Osteoblast (primary cell): ENCODE results near the gene DYRK2. TPM values are rescaled to one million over a fixed set of nuclear protein-coding genes. Genes with fewer than 3 reads are reported as not detected.
A peak's percentile ranks its signal among the peaks of the same experiment; 100 is the strongest.

Source experiments
- DNase-seq: peaks from one replicate; pipeline ENCODE4 v3.0.0; 2011; ENCODE audit warnings: low spot score, mixed read lengths; ENCODE audit not compliant: insufficient read length; ENCODE audit errors: missing footprints
- H2AFZ ChIP-seq: 2 replicates; pipeline ENCODE4 v1.6.0; 2011; ENCODE audit warnings: mild to moderate bottlenecking, low read length
- H3K27ac ChIP-seq: 2 replicates; pipeline ENCODE4 v1.5.1; 2011; ENCODE audit warnings: mild to moderate bottlenecking, low read depth, low read length, moderate library complexity
- H3K27me3 ChIP-seq: 2 replicates; pipeline ENCODE4 v1.6.0; 2012; ENCODE audit warnings: mild to moderate bottlenecking, control low read depth, inconsistent platforms, low read length, moderate library complexity; ENCODE audit not compliant: insufficient read depth
- H3K36me3 ChIP-seq: 2 replicates; pipeline ENCODE4 v1.5.1; 2011; ENCODE audit warnings: mild to moderate bottlenecking, low read length, control low read depth, moderate library complexity; ENCODE audit not compliant: insufficient read depth
- H3K4me1 ChIP-seq: 2 replicates; pipeline ENCODE4 v1.5.1; 2011; ENCODE audit warnings: mild to moderate bottlenecking, low read length, control low read depth, moderate library complexity; ENCODE audit not compliant: insufficient read depth
- H3K4me2 ChIP-seq: 2 replicates; pipeline ENCODE4 v1.6.0; 2011; ENCODE audit warnings: mild to moderate bottlenecking, low read length; ENCODE audit not compliant: insufficient read depth
- H3K4me3 ChIP-seq: fragments of 200-600 bp; sonication (generic); 3 replicates; pipeline ENCODE4 v1.5.1; 2012; ENCODE audit warnings: mild to moderate bottlenecking, low read length, inconsistent platforms; ENCODE audit not compliant: insufficient read depth
- H3K79me2 ChIP-seq: 2 replicates; pipeline ENCODE4 v1.6.0; 2012; ENCODE audit warnings: mild to moderate bottlenecking, low read length, control low read depth, inconsistent platforms; ENCODE audit not compliant: insufficient read depth
- H3K9me3 ChIP-seq: 2 replicates; pipeline ENCODE4 v1.5.1; 2011; ENCODE audit warnings: low read depth, low read length, control low read depth
- H4K20me1 ChIP-seq: 2 replicates; pipeline ENCODE4 v1.6.0; 2012; ENCODE audit warnings: mild to moderate bottlenecking, low read length, control low read depth; ENCODE audit not compliant: insufficient read depth
- CTCF ChIP-seq: IDR thresholded peaks from 2 replicates; pipeline ENCODE4 v1.5.1; 2011; ENCODE audit warnings: mild to moderate bottlenecking, low read depth, low read length, moderate library complexity; ENCODE audit errors: extremely low read depth
- total RNA-seq: library from RNA; depleted of rRNA; stranded (reverse); fragments of >200 nt; gene quantifications from 2 replicates; pipeline ENCODE4 v1.2.3, GENCODE V29; 2012

Gene DYRK2
- total RNA-seq, 1 donor, result 43.4 TPM

DNA sequence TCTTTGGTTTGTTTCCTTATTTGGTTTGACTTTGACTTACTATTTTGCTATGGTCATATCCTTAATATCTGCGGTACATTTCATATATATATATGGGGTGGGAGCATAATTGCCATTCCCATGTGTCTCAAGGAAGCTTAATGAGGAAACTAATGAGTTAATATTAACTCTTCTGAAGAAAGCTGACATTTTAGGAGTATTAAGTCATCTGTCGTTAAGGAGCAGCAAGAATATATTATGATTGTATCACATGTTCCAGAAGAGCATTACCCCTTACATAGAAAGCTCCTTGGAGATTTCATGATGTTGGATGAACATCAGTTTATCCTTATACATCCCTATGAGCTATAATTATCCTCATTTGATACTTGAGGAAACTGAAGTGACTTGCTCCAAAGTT lies 15.6 kb downstream of the DYRK2 start:
- Histone ChIP-seq H3K9me3 (no peaks in the 10 kb centered on the region), H4K20me1 (peaks cover 14% of the 10 kb centered on the region), H3K4me2 (no peak overlapping the region), H3K79me2 (peaks cover 70% of the 10 kb centered on the region), H3K27me3 (no peaks in the 10 kb centered on the region), H3K4me3 (no peak overlapping the region), H3K27ac (no peak overlapping the region), H3K36me3 (peaks cover 4% of the 10 kb centered on the region), H3K4me1 (peaks cover 27% of the 10 kb centered on the region), H2AFZ (no peak overlapping the region)
- DNase-seq, result no peak
- no peak for TF ChIP-seq CTCF

- Histone ChIP-seq H3K27ac (no peak overlapping the region), H3K4me1 (peaks cover 27% of the 10 kb centered on the region), H3K27me3 (no peaks in the 10 kb centered on the region), H3K4me3 (no peak overlapping the region), H3K79me2 (peaks cover 55% of the 10 kb centered on the region), H3K9me3 (no peaks in the 10 kb centered on the region), H4K20me1 (peaks cover 9% of the 10 kb centered on the region), H3K36me3 (no peaks in the 10 kb centered on the region), H3K4me2 (no peak overlapping the region), H2AFZ (no peak overlapping the region)
- TF ChIP-seq CTCF, result no peak
- no peak for DNase-seq
Measured at GRCh38 chr12:67665679-67666078, 17.1 kb downstream of the DYRK2 start.

- Histone ChIP-seq H3K4me1 (peaks cover 18% of the 10 kb centered on the region), H3K27me3 (no peaks in the 10 kb centered on the region), H3K9me3 (no peaks in the 10 kb centered on the region), H3K4me2 (no peak overlapping the region), H2AFZ (no peak overlapping the region), H3K79me2 (peaks cover 46% of the 10 kb centered on the region), H4K20me1 (no peaks in the 10 kb centered on the region), H3K36me3 (no peaks in the 10 kb centered on the region), H3K27ac (no peak overlapping the region), H3K4me3 (no peak overlapping the region)
- TF ChIP-seq CTCF, result no peak
- DNase-seq, result no peak
Measured at GRCh38 chr12:67666605-67667004, 18.1 kb downstream of the DYRK2 start.

DNA sequence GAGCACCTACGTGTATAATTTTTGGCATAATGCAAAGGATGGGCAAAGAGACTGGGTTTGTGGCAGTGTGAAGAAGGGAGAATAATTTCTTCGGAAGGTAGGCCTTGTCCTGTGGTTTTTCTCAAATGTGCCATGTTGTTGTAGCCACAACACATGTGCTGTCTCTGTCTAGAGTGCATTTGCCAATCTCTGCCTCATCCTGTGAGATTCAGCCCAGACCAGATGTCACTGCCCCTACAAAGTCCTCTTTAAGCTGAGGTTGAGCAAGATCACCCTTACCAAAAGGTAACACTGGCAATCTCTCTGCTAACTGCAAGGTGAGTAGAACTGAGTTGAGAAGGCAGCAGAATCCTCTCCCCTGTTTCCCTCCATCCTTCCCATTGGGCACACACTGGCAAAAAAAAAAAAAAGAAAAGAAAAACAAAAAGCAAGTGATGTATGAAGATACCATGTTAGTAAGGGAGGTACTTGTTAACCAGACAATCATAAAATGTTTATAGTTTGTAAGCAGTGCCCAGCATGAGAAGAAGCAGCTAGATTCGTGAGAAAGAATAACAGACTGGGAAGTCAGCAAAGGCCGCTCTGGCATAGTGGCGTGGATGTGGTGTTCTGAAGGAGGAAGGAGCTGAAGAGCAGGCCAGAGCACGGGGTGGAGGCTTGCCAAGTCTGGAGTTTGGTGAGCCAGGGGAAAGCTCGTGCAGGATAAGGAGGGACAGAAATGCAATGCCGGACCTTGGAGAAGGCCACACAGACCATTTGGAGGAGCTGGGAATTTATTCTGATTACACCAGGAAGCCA lies 18.9 kb downstream of the DYRK2 start:
- TF ChIP-seq CTCF, result no peak
- H3K27ac ChIP-seq, result peak overlapping the region; percentile 17
- no peaks in the 10 kb centered on the region for H4K20me1 ChIP-seq
- H3K4me3 ChIP-seq, result no peak overlapping the region
- no peaks in the 10 kb centered on the region for H3K9me3 ChIP-seq
- no peak overlapping the region for H3K4me2 ChIP-seq
- H2AFZ ChIP-seq, result no peak overlapping the region
- H3K79me2 ChIP-seq, result peaks cover 37% of the 10 kb centered on the region
- H3K4me1 ChIP-seq, result peaks cover 11% of the 10 kb centered on the region
- no peaks in the 10 kb centered on the region for H3K36me3 ChIP-seq
- H3K27me3 ChIP-seq, result no peaks in the 10 kb centered on the region
- no peak for DNase-seq
